HepG2 (cell line): ENCODE measurements around the gene KHNYN. TPM values are rescaled to one million over a fixed set of nuclear protein-coding genes. Genes with fewer than 3 reads are reported as not detected.

Source experiments
- DPF2 ChIP-seq: sonication (generic); formaldehyde crosslinking; IDR thresholded peaks from 2 replicates; pipeline ENCODE4 v1.4.0; 2020; ENCODE audit warnings: mild to moderate bottlenecking, low read depth, missing genetic modification reagents, borderline replicate concordance
- ERF ChIP-seq: IDR thresholded peaks from 2 replicates; pipeline ENCODE4 v1.6.1; 2018; ENCODE audit warnings: missing biosample characterization, missing genetic modification reagents
- KDM6A ChIP-seq: IDR thresholded peaks from 2 replicates; pipeline ENCODE4 v1.6.1; 2016; ENCODE audit warnings: low read depth
- KLF11 ChIP-seq: IDR thresholded peaks from 2 replicates; pipeline ENCODE4 v1.6.1; 2016; ENCODE audit warnings: missing compliant biosample characterization
- KMT2A ChIP-seq: sonication (generic); formaldehyde crosslinking; IDR thresholded peaks from 2 replicates; pipeline ENCODE4 v1.4.0; 2020; ENCODE audit warnings: missing genetic modification reagents
- MBNL3 ChIP-seq: fragments of 250-450 bp; sonication (Bioruptor Pico); conservative IDR thresholded peaks from 2 replicates; pipeline ENCODE4 v1.8.0; 2022; ENCODE audit warnings: mild to moderate bottlenecking, inconsistent platforms
- MXI1 ChIP-seq: IDR thresholded peaks from 3 replicates; pipeline ENCODE4 v1.6.1; 2012; ENCODE audit warnings: low read depth, low read length, inconsistent platforms, borderline replicate concordance
- NCOR1 ChIP-seq: fragments of 200-600 bp; sonication (generic); IDR thresholded peaks from 2 replicates; pipeline ENCODE4 v1.7.0; 2017; ENCODE audit warnings: antibody characterized with exemption, low read length, borderline replicate concordance
- PAWR ChIP-seq: sonication (generic); formaldehyde crosslinking; IDR thresholded peaks from 2 replicates; pipeline ENCODE4 v1.4.0; 2020; ENCODE audit warnings: missing genetic modification reagents, mild to moderate bottlenecking, borderline replicate concordance
- PCBP2 ChIP-seq: fragments of 200-400 bp; formaldehyde crosslinking; optimal IDR thresholded peaks from 2 replicates; pipeline ENCODE3; 2018; ENCODE audit warnings: low read length, low read depth; ENCODE audit not compliant: poor library complexity, severe bottlenecking
- SP5 ChIP-seq: IDR thresholded peaks from 2 replicates; pipeline ENCODE4 v1.6.1; 2016; ENCODE audit warnings: low read depth, borderline replicate concordance
- YEATS2 ChIP-seq: sonication (generic); formaldehyde crosslinking; IDR thresholded peaks from 2 replicates; pipeline ENCODE4 v1.4.0; 2020; ENCODE audit warnings: missing genetic modification reagents, borderline replicate concordance
- YY1 ChIP-seq: IDR thresholded peaks from 2 replicates; pipeline ENCODE4 v1.6.1; 2011; ENCODE audit warnings: low read length, low read depth, moderate library complexity, mild to moderate bottlenecking; ENCODE audit not compliant: insufficient read depth, insufficient replicate concordance
- ZC3H4 ChIP-seq: sonication (generic); formaldehyde crosslinking; IDR thresholded peaks from 2 replicates; pipeline ENCODE4 v1.4.0; 2020; ENCODE audit warnings: missing genetic modification reagents, borderline replicate concordance
- ZFP1 ChIP-seq: IDR thresholded peaks from 2 replicates; pipeline ENCODE4 v1.6.1; 2016
- ZNF142 ChIP-seq: sonication (generic); formaldehyde crosslinking; IDR thresholded peaks from 2 replicates; pipeline ENCODE4 v1.4.0; 2020; ENCODE audit warnings: missing genetic modification reagents
- ZNF468 ChIP-seq: sonication (generic); formaldehyde crosslinking; IDR thresholded peaks from 2 replicates; pipeline ENCODE4 v1.8.0; 2022; ENCODE audit warnings: mild to moderate bottlenecking, moderate library complexity, missing genetic modification reagents
- ZNF546 ChIP-seq: sonication (generic); formaldehyde crosslinking; conservative IDR thresholded peaks from 2 replicates; pipeline ENCODE4 v1.8.1; 2023; ENCODE audit warnings: mild to moderate bottlenecking, missing genetic modification reagents
- polyA plus RNA-seq, 8 experiments: library from polyadenylated mRNA; depleted of rRNA in 3 of 8; stranded (reverse) in 7 of 8; unstranded in 1 of 8; fragments of >200 nt; fragmentation: Illumina TruSeq in 4 of 8; extraction: Trizol in 4 of 8; gene quantifications; 2 replicates each; pipeline versions ENCODE4 v1.2.1 to v1.2.3, GENCODE V29; 2011 to 2016; ENCODE audit warnings: low read depth in 4 of 8, missing spikeins in 1 of 8, mixed read lengths in 1 of 8; ENCODE audit not compliant: insufficient read depth in 1 of 8
- total RNA-seq, 5 experiments: library from RNA; depleted of rRNA; stranded (reverse); fragments of >200 nt; fragmentation: Illumina TruSeq; extraction: Trizol; gene quantifications; 2 replicates each; pipeline ENCODE4 v1.2.3, GENCODE V29; 2016; ENCODE audit warnings: low read depth in 1 of 5
- TF ChIP-seq, protein P1 (sequence below): sonication (generic); formaldehyde crosslinking; IDR thresholded peaks from 2 replicates; pipeline ENCODE4 v1.9.0; 2022; ENCODE audit warnings: missing genetic modification reagents, mild to moderate bottlenecking, borderline replicate concordance
- TF ChIP-seq, protein P2 (sequence below): sonication (generic); formaldehyde crosslinking; IDR thresholded peaks from 2 replicates; pipeline ENCODE4 v1.5.0; 2020; ENCODE audit warnings: mild to moderate bottlenecking, missing genetic modification reagents

The KHNYN gene
- total and polyA plus RNA-seq, 2 of the 13 experiments (the other 11 are each of a cell fraction or from before 2014, with no cell fraction given), result 52.8 to 75.7 TPM

- no peak for TF ChIP-seq MBNL3
- no peak for TF ChIP-seq MXI1
- TF ChIP-seq DPF2 (CRISPR knock-in tag), result no peak
- TF ChIP-seq PCBP2, result no peak
- no peak for TF ChIP-seq ZC3H4 (CRISPR knock-in tag)
- TF ChIP-seq ERF (CRISPR knock-in tag), result no peak
- no peak for TF ChIP-seq YY1
- no peak for TF ChIP-seq NCOR1
- no peak for TF ChIP-seq PAWR (CRISPR knock-in tag)
- TF ChIP-seq, protein P1, sequence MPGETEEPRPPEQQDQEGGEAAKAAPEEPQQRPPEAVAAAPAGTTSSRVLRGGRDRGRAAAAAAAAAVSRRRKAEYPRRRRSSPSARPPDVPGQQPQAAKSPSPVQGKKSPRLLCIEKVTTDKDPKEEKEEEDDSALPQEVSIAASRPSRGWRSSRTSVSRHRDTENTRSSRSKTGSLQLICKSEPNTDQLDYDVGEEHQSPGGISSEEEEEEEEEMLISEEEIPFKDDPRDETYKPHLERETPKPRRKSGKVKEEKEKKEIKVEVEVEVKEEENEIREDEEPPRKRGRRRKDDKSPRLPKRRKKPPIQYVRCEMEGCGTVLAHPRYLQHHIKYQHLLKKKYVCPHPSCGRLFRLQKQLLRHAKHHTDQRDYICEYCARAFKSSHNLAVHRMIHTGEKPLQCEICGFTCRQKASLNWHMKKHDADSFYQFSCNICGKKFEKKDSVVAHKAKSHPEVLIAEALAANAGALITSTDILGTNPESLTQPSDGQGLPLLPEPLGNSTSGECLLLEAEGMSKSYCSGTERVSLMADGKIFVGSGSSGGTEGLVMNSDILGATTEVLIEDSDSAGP (CRISPR knock-in tag), result 0 out of 2 replicates have a peak, but pooled peaks have one; percentile 66
- TF ChIP-seq ZNF468, result no peak
- TF ChIP-seq YEATS2 (CRISPR knock-in tag), result no peak
- no peak for TF ChIP-seq KLF11 (CRISPR knock-in tag)
- TF ChIP-seq, protein P2, sequence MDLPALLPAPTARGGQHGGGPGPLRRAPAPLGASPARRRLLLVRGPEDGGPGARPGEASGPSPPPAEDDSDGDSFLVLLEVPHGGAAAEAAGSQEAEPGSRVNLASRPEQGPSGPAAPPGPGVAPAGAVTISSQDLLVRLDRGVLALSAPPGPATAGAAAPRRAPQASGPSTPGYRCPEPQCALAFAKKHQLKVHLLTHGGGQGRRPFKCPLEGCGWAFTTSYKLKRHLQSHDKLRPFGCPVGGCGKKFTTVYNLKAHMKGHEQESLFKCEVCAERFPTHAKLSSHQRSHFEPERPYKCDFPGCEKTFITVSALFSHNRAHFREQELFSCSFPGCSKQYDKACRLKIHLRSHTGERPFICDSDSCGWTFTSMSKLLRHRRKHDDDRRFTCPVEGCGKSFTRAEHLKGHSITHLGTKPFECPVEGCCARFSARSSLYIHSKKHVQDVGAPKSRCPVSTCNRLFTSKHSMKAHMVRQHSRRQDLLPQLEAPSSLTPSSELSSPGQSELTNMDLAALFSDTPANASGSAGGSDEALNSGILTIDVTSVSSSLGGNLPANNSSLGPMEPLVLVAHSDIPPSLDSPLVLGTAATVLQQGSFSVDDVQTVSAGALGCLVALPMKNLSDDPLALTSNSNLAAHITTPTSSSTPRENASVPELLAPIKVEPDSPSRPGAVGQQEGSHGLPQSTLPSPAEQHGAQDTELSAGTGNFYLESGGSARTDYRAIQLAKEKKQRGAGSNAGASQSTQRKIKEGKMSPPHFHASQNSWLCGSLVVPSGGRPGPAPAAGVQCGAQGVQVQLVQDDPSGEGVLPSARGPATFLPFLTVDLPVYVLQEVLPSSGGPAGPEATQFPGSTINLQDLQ (CRISPR knock-in tag), result 0 out of 2 replicates have a peak, but pooled peaks have one; percentile 6
- TF ChIP-seq KMT2A (CRISPR knock-in tag), result 0 out of 2 replicates have a peak, but pooled peaks have one; percentile 34
- TF ChIP-seq ZFP1, result no peak
- 0 out of 2 replicates have a peak, but pooled peaks have one; percentile 11 for TF ChIP-seq SP5
- no peak for TF ChIP-seq KDM6A (CRISPR knock-in tag)
- no peak for TF ChIP-seq ZNF546
- no peak for TF ChIP-seq ZNF142 (CRISPR knock-in tag)
Observed at GRCh38 chr14:24398653-24399446, 30.9 kb upstream of the KHNYN start, which contains the start of gene NYNRIN (continued).
